ENCODE data around the gene C2CD4A. TPM values are rescaled to one million over a fixed set of nuclear protein-coding genes. Genes with fewer than 3 reads are reported as not detected.
A peak's percentile ranks its signal among the peaks of the same experiment; 100 is the strongest.

Gene C2CD4A
- polyA plus RNA-seq, 1 of the 3 experiments (the other 2 are of a cell fraction) = not detected

GRCh38 chr15:62115847-62116246 is 49.1 kb downstream of the C2CD4A start:
- TF ChIP-seq YY1 (IDR thresholded peaks at IDR 0.05; ENCODE audit: low read depth) (no peak), TCF12 (IDR thresholded peaks at IDR 0.05) (no peak), RXRA (IDR thresholded peaks at IDR 0.05; ENCODE audit: borderline replicate concordance, low read depth) (no peak), FOXJ3 (CRISPR knock-in tag; IDR thresholded peaks at IDR 0.05) (no peak), ELF1 (IDR thresholded peaks at IDR 0.05) (no peak), EZH2phosphoT487 (IDR thresholded peaks at IDR 0.05; ENCODE audit: borderline replicate concordance, low read depth) (no peak), JUND (IDR thresholded peaks at IDR 0.05) (no peak), TAF1 (IDR thresholded peaks at IDR 0.05; ENCODE audit: borderline replicate concordance, low read depth, low read length) (no peak), EP300 (IDR thresholded peaks at IDR 0.05; ENCODE audit: borderline replicate concordance in 1 of 2, low read depth in 1 of 2, low read length in 1 of 2) (no peak), MXI1 (IDR thresholded peaks at IDR 0.05; ENCODE audit: low read depth, low read length) (no peak), USF2 (IDR thresholded peaks at IDR 0.05; ENCODE audit: borderline replicate concordance, low read depth, low read length) (no peak)
- TF ChIP-seq, protein P1, sequence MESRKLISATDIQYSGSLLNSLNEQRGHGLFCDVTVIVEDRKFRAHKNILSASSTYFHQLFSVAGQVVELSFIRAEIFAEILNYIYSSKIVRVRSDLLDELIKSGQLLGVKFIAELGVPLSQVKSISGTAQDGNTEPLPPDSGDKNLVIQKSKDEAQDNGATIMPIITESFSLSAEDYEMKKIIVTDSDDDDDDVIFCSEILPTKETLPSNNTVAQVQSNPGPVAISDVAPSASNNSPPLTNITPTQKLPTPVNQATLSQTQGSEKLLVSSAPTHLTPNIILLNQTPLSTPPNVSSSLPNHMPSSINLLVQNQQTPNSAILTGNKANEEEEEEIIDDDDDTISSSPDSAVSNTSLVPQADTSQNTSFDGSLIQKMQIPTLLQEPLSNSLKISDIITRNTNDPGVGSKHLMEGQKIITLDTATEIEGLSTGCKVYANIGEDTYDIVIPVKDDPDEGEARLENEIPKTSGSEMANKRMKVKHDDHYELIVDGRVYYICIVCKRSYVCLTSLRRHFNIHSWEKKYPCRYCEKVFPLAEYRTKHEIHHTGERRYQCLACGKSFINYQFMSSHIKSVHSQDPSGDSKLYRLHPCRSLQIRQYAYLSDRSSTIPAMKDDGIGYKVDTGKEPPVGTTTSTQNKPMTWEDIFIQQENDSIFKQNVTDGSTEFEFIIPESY (IDR thresholded peaks at IDR 0.05; ENCODE audit: borderline replicate concordance, low read depth) = no peak
- H3K4me3 ChIP-seq (ENCODE audit: low read depth in 2 of 2, low read length in 1 of 2) = no peak overlapping the region
- peaks cover 2% of the 10 kb centered on the region for H3F3A ChIP-seq (replicated peaks; ENCODE audit: insufficient read depth)
- H3K79me2 ChIP-seq (ENCODE audit: insufficient read depth) = no peaks in the 10 kb centered on the region
- 50% methylated on average over 1 of the region's 1 CpG for WGBS (ENCODE audit: low lambda C conversion rate)
- H3K27me3 ChIP-seq (ENCODE audit: insufficient read depth) = no peaks in the 10 kb centered on the region
- no peak overlapping the region for H3K27ac ChIP-seq (ENCODE audit: low read depth in 2 of 2, low read length in 1 of 2)
- CTCF ChIA-PET = no interaction called here
- DNase-seq = no peak
- H3K9me2 ChIP-seq = no peaks in the 10 kb centered on the region
- H2AFZ ChIP-seq (ENCODE audit: low read depth) = no peak overlapping the region
- no peak overlapping the region for H3K4me2 ChIP-seq
- H3K4me1 ChIP-seq (ENCODE audit: control insufficient read depth in 1 of 2, insufficient read depth in 2 of 2, low read depth in 1 of 2, low read length in 1 of 2) = peaks cover 18 to 27% of the 10 kb centered on the region in 2 experiments
- no peaks in the 10 kb centered on the region for H3K9me3 ChIP-seq
- no peak overlapping the region for H3K9ac ChIP-seq
- H3K36me3 ChIP-seq (replicated peaks in 1 of 2; ENCODE audit: control insufficient read depth in 1 of 2, insufficient read depth in 2 of 2, low read length in 1 of 2) = no peaks in the 10 kb centered on the region
- no peaks in the 10 kb centered on the region for H4K20me1 ChIP-seq (ENCODE audit: insufficient read depth)
- POLR2A ChIA-PET = no interaction called here

GRCh38 chr15:62118520-62119226 is 51.9 kb downstream of the C2CD4A start:
- no peak for DNase-seq
- 0 out of 4 replicates have a peak overlapping the region, but pooled peaks of 1 of the 2 experiments have one; percentile 7 for H3K4me3 ChIP-seq (ENCODE audit: low read depth in 2 of 2, low read length in 1 of 2)
- no peaks in the 10 kb centered on the region for H3K27me3 ChIP-seq (ENCODE audit: insufficient read depth)
- peak overlapping the region; percentile 53 for H2AFZ ChIP-seq (ENCODE audit: low read depth)
- H3K9me3 ChIP-seq = no peaks in the 10 kb centered on the region
- 91% methylated on average over 7 of the region's 7 CpGs for WGBS (ENCODE audit: low lambda C conversion rate)
- H3K9ac ChIP-seq = peak overlapping the region; percentile 32; the same call in 1 of the 2 replicates
- H4K20me1 ChIP-seq (ENCODE audit: insufficient read depth) = no peaks in the 10 kb centered on the region
- CTCF ChIA-PET = interaction anchor here (0.6 to 1.5 kb wide), 3 partner anchors 46 to 188 kb away, joined by 3 to 5 read pairs (median 4); no protein-coding TSS in a partner anchor
- H3K4me1 ChIP-seq (ENCODE audit: control insufficient read depth in 1 of 2, insufficient read depth in 2 of 2, low read depth in 1 of 2, low read length in 1 of 2) = peaks cover 16% of the 10 kb centered on the region in 2 experiments; a peak in 3 of 4 replicates
- no peaks in the 10 kb centered on the region for H3K36me3 ChIP-seq (replicated peaks in 1 of 2; ENCODE audit: control insufficient read depth in 1 of 2, insufficient read depth in 2 of 2, low read length in 1 of 2)
- H3K27ac ChIP-seq (ENCODE audit: low read depth in 2 of 2, low read length in 1 of 2) = peak overlapping the region; percentile 87
- no peaks in the 10 kb centered on the region for H3K9me2 ChIP-seq
- no peaks in the 10 kb centered on the region for H3F3A ChIP-seq (replicated peaks; ENCODE audit: insufficient read depth)
- H3K79me2 ChIP-seq (ENCODE audit: insufficient read depth) = no peaks in the 10 kb centered on the region
- POLR2A ChIA-PET = no interaction called here
- H3K4me2 ChIP-seq = peak overlapping the region; percentile 9; the same call in 1 of the 2 replicates
- TF ChIP-seq MXI1 (IDR thresholded peaks at IDR 0.05; ENCODE audit: low read depth, low read length) (no peak), TEAD4 (IDR thresholded peaks at IDR 0.05; ENCODE audit: borderline replicate concordance, insufficient read depth) (no peak), MAX (IDR thresholded peaks at IDR 0.05; ENCODE audit: low read depth) (no peak), GABPA (IDR thresholded peaks at IDR 0.05; ENCODE audit: low read depth) (no peak), USF1 (IDR thresholded peaks at IDR 0.05; ENCODE audit: borderline replicate concordance, low read depth) (no peak), SMC3 (IDR thresholded peaks at IDR 0.05; ENCODE audit: low read depth, low read length) (no peak), JUND (IDR thresholded peaks at IDR 0.05) (no peak), RCOR1 (IDR thresholded peaks at IDR 0.05; ENCODE audit: low read length) (no peak)
- TF ChIP-seq, protein P1 (IDR thresholded peaks at IDR 0.05; ENCODE audit: borderline replicate concordance, low read depth) = no peak
- TF ChIP-seq, protein P2, sequence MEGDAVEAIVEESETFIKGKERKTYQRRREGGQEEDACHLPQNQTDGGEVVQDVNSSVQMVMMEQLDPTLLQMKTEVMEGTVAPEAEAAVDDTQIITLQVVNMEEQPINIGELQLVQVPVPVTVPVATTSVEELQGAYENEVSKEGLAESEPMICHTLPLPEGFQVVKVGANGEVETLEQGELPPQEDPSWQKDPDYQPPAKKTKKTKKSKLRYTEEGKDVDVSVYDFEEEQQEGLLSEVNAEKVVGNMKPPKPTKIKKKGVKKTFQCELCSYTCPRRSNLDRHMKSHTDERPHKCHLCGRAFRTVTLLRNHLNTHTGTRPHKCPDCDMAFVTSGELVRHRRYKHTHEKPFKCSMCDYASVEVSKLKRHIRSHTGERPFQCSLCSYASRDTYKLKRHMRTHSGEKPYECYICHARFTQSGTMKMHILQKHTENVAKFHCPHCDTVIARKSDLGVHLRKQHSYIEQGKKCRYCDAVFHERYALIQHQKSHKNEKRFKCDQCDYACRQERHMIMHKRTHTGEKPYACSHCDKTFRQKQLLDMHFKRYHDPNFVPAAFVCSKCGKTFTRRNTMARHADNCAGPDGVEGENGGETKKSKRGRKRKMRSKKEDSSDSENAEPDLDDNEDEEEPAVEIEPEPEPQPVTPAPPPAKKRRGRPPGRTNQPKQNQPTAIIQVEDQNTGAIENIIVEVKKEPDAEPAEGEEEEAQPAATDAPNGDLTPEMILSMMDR (IDR thresholded peaks at IDR 0.05) = no peak

All from SK-N-SH (cell line).